NCI-H146 treated with DMSO at 0.1 percent for 48 hours (cell line): ENCODE data around the gene SORBS2.

Source experiments
- DNase-seq: peaks from one replicate; lab custom pipeline; 2025; ENCODE audit not compliant: unreplicated experiment; lab: John Stamatoyannopoulos, UW

Gene SORBS2

GRCh38 chr4:185801471-185801870 lies 10.5 kb downstream of the SORBS2 start:
- no peak for DNase-seq

- DNase-seq, result no peak
These were observed 11.6 kb downstream of the SORBS2 start for GRCh38 chr4:185800266-185800945.

- no peak for DNase-seq
These were observed 12.6 kb downstream of the SORBS2 start for GRCh38 chr4:185799442-185799841.

- no peak for DNase-seq
These were observed 14.2 kb downstream of the SORBS2 start for GRCh38 chr4:185797596-185798338.

- DNase-seq, result no peak
These were observed 15.0 kb downstream of the SORBS2 start for GRCh38 chr4:185797018-185797417.

GRCh38 chr4:185796176-185796575 lies 15.8 kb downstream of the SORBS2 start:
- DNase-seq, result no peak

- no peak for DNase-seq
These were observed 17.4 kb downstream of the SORBS2 start for GRCh38 chr4:185794637-185795036.

- no peak for DNase-seq
These were observed 18.3 kb downstream of the SORBS2 start for GRCh38 chr4:185793716-185794115.

GRCh38 chr4:185793116-185793485 lies 18.9 kb downstream of the SORBS2 start:
- DNase-seq, result no peak

- no peak for DNase-seq
These were observed 19.4 kb downstream of the SORBS2 start for GRCh38 chr4:185792384-185793115.

- no peak for DNase-seq
These were observed 23.9 kb downstream of the SORBS2 start for GRCh38 chr4:185787926-185788679.

GRCh38 chr4:185786422-185786821 lies 25.6 kb downstream of the SORBS2 start:
- DNase-seq, result no peak

- no peak for DNase-seq
These were observed 28.4 kb downstream of the SORBS2 start for GRCh38 chr4:185783574-185783973.

GRCh38 chr4:185782523-185782922 lies 29.5 kb downstream of the SORBS2 start:
- no peak for DNase-seq

GRCh38 chr4:185781555-185782215 lies 30.3 kb downstream of the SORBS2 start:
- no peak for DNase-seq

- no peak for DNase-seq
These were observed 31.5 kb downstream of the SORBS2 start for GRCh38 chr4:185780472-185780871.

- DNase-seq, result no peak
These were observed 32.5 kb downstream of the SORBS2 start for GRCh38 chr4:185779517-185779916.

- no peak for DNase-seq
These were observed 33.7 kb downstream of the SORBS2 start for GRCh38 chr4:185778307-185778706.

- DNase-seq, result no peak
These were observed 36.0 kb downstream of the SORBS2 start for GRCh38 chr4:185775792-185776555.
